Measurements from ENCODE around the gene RRP9.

RRP9 gene

DNA sequence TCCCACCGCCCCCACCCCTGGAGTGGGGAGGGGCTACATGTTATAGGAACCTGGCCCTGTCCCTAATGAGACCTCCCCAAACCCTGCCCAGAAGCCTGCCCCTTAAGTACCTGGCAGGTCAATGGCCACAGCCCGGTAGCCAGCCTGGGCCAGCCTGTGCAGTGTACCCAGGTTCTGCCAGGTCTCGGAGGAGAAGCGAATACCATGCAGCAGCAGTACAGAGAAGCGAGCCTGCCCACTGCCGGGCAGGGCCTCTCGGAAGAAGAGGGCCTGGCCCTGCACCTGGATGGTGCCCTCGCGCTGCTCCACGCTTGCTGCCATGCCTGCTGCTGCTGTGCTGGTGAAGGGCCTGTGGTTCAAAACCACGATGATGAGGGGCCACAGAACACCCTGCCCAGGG lies 29.6 kb upstream of the RRP9 start:
- no peak overlapping the region for H3K4me3 ChIP-seq (ENCODE audit: low read depth, low read length)

DNA sequence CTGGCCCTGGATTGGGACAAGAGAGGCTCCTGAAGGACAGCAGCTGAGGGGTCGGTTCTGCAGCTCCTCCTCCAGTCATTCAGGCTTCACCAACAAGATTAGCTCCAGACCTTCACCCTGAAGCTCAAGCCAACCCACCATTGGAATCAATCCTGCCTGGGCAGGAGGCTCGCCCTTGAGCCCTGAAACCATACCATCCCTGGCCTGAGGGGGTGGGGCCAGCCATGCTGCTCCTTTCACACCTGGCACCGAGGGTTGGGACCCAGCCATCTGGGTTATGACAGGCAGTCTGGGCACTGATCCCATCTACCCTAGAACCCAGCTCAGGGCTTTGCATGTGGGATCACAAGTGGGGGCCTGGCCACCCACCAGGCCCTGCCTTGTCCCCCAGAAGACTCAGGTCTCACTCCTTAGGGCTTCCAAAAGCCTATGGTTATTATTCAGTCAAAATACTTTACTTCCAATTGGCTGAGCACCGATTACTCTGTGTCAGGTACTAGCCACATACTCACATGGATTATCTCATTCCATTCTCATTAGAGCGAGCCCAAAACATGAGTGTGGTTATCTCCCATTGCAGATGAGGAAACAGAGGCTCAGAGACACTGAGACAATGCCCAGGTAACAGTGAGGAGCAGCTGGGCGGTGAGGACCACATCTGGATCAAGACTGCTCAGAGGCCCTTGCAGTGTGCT lies 29.0 kb upstream of the RRP9 start:
- H3K4me3 ChIP-seq (ENCODE audit: low read depth, low read length) = no peak overlapping the region

DNA sequence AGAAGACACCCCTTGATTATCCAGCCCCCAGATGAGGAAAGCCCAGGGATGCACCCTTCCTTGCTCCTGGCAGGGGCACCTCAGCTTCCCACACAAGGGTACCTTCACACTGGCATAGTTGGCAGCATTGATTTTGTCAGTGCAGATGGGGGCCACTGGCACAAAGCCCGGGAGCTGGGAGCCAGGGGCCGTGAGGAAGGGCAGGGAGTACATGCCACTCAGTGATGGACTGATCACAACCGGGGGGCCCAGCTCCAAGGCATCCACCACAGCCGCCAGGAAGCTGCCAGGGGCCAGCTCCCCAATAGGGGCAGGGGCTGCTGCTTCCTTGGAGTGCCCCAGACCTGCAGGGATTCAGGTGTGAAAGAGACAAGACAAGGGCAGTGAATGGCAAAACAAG lies 28.1 kb upstream of the RRP9 start:
- H3K4me3 ChIP-seq (ENCODE audit: low read depth, low read length) = no peak overlapping the region

DNA sequence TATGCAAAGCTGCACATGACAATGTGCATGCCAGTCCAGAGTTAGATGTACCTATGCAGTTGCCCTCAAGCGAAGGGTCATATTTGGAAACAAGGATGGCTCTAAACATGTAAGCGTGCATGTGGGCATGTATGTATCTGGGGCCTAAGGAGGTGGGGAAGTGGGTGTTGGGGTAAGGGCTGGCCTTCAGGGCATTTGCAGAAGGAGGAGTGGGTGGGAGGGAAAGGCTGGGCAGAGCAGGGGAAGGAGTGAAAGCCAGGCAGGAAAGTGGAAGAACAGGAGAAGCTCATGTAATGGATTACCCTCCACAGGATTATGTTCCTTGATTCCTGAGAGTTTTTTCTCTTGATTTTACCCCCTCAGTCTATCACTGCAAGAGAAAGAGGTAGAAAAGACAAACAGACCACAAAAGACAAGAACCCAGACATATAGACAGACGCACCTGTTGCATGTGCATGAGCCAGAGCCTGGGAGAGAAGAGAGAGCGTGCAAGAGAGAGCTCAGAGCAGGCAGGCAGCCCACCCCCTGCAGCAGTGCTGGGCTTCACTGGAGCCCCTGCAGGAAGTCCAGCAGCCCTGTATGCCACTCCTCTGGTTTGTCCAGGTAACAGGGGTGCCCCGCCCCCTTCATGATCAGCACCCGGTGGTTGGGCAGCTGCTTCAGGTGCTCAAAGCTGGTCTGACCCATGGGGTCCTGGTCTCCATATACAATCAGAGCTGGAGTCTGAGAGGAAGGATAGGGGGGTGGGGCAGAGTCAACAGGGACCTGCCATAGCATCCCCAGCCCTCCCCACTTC lies 27.4 kb upstream of the RRP9 start:
- no peak overlapping the region for H3K4me3 ChIP-seq (ENCODE audit: low read depth, low read length)

DNA sequence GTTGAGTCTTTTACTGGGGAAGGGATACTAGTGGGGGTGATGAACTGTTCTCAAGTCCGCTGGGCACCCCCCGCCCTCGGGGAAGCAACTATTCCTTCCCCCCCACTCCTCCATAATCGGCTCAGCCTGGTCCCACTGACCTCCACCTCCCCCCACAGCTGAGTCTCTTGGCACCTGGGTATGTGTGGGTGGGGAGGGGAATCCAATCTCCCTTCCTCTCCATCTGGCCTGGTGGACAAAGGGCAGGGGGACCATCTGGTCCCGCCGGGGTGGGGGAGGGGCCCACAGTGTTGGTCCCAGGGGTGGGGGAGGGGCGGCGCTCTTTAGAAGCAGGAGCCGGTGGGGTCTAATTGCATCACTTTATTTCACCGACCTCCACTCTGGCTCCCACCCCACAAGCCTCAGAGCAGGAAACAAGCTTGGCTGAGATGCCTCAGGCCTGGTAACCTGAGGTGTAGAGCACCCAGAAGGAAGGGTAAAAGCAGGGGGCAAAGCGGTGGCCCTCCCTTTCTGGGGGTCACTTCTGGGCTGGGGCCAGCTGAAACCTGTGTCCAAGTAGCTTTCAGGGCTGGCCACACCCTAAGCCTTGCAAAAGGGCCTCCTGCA lies 26.6 kb upstream of the RRP9 start:
- peak overlapping the region; percentile 56 for H3K4me3 ChIP-seq (ENCODE audit: low read depth, low read length)

DNA sequence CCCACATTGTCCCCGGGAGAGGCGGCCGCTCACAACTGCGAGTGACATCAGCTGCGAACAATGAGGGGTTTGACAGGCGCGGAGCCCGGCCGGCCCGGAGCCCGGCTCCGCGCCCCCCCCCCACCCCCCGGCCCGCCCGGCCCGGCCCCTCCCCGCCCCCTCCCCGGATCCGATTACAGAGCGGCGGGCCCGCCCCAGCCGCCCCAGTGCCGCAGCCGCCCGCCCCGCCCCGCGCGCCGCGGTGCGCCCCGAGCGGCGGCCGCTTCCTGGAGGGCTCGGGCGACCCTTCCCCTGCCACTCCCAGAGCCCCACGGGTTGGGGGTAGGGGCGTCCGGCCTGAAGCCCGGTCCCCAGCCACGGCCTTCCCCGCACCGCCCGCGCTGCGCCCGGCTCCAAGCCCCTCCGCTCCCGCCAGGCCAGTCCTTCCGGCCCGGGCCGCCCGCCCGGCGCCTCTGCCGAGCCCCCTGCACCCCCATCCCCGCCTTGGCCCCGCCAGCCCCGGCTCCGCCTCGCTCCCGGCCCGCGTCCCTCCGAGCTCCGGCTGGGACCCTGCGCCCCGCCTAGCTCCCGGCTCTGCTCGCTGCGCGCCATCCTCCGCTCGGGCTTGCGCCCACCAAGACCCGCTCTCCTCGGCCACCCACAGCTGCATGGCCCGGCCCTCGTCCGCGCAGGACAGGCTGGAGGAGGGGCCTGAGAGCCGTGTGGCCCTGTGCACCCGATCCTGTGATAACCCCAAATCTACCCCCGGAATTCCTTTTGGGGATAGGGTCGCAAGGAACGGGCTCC lies 25.9 kb upstream of the RRP9 start, which contains the start of gene PCBP4:
TSS of gene PCBP4 (minus strand) at position 71 of the 786 bp plus-strand sequence. CDS start 6,214 bp downstream, outside the sequence.
- H3K4me3 ChIP-seq (ENCODE audit: low read depth, low read length) = peak within 1 kb of the TSS; percentile 56

DNA sequence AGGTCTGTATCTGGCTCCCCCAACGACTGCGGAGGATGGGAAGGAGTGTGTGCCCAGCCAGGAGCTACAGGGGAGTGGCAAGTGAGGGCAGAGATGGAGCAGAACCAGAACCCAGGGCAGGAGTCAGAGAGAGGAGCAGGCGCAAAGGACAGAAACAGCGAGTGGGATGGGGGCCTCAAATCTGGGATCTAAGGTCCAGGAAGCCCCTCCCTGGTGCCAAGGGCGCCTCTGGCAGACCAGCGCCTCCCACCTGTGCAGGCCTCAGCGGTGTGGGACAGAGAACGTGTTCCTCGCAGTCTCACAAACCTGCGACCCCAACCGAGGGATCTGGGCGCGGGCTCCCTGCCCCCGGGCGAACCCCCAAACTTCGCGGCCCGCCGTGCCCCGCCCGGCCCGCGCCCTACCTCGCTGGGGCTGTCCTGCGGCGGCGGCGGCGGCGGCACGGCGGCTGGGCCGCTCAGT lies 25.2 kb upstream of the RRP9 start:
- peak overlapping the region; percentile 28 for H3K4me3 ChIP-seq (ENCODE audit: low read depth, low read length)

DNA sequence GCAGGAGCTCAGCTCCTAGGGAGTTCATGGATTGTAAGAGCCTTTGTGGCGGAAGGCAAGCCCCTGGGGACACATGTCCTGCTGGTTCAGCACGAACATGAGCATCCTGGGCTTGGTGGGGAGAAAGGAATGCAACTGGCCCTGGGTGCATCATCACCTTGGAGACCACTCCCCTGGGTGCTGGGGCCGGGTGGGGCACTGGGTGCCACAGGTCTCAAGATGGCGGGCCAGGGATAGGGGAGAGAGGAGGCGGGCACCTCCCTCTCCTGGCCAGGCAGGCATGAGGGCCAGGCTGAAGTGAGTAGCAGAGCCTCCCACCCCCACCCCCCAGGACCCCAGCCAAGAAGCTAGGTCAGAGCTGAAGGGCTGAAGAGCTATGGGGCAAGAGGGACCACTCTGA lies 24.8 kb upstream of the RRP9 start:
- H3K4me3 ChIP-seq (ENCODE audit: low read depth, low read length) = no peak overlapping the region

DNA sequence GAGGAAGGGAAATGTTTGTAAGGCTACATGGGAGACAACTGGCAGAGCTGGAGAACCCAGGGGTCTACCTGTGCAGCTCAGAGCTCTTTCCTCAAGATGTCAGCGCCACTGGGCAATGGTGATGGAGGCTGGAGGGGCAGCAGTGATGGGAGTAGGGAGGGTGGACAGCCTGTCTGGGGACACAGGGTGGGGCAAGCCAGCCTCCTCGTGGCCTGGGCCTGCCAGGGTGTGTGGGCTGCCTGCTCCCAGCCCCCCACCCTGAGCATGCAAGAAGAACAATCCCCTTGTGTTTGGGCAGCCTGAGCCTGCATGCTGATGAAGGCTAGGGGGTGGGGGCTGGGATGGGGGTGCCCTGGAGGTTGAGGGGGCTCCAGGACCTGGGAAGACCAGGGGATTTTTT lies 24.3 kb upstream of the RRP9 start:
- H3K4me3 ChIP-seq (ENCODE audit: low read depth, low read length) = no peak overlapping the region

DNA sequence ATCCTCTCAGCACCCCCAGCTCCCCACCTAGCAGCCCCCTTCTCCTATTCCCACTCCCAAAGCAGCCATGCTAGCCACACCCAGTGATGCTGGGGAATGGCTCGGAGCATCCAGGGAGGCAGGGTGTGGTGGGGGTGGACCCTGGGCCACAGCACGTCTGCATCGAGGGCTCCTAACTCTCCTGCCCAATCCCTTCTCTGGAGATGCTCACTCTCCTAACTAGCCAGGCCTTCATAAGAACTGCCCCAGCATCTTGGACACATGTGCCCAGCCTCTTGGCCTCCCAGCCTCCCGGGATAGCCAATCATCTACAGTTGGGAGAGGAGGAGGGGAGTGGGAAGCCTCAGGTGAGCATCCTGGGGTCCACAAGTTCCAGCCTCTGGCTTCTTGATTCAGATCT lies 22.8 kb upstream of the RRP9 start:
- no peak overlapping the region for H3K4me3 ChIP-seq (ENCODE audit: low read depth, low read length)

DNA sequence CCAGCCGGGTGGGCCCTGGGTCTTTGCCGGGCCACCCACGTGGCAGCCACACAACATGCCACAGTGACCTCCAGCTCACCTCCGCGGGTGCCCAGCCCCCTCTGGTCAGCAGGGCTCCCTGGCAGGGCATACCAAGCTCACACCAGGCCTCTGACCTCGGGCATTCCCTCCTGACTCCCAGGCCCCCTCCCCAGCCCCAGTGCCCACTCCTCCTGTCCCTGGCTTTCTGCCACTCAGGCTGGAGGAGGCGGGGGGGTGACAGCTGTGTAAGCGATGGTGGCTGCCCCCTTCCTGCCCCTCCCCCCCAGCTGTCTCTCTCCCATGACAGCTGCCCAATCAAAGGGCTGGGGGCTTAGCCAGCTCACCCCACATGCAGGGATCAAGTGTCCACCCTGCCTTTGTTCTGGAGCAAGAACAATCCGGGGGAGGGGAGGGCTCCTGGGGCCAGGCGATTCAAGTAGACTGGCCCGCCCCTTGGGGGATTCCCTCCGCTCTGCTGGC lies 22.3 kb upstream of the RRP9 start:
- H3K4me3 ChIP-seq (ENCODE audit: low read depth, low read length) = no peak overlapping the region

DNA sequence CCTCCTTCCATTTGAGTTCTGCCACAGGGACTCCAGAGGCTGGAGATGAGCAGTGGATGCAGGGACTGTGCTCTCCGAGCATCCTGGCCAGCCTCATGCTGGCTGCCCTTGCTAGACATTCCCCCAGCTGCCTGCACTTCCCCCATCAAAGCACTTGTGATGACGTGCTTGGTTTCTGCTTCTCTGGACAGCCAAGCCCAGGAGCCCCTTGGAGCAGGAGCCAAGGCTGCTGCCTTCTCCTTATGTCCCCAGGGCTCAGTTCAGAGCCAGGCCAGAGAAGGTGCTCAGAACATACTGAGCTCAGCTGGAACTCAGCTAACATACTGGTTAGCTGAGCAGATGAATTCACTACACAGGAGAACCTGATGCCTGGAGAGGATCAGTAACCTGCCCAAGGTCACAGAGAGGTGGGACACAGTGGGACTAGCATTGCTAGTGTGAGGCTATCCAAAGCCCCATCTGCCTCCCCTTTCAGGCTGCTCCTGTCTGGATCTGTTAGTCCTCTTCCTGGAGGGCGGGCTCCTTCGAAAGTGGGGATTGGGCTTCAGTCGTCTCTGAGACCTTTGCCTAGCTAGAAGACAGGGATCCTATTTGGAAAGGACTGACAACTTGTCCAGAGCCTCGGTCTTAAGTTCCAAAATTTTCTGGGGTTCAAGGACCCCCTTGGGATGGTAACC lies 21.3 kb upstream of the RRP9 start:
- H3K4me3 ChIP-seq (ENCODE audit: low read depth, low read length) = no peak overlapping the region

DNA sequence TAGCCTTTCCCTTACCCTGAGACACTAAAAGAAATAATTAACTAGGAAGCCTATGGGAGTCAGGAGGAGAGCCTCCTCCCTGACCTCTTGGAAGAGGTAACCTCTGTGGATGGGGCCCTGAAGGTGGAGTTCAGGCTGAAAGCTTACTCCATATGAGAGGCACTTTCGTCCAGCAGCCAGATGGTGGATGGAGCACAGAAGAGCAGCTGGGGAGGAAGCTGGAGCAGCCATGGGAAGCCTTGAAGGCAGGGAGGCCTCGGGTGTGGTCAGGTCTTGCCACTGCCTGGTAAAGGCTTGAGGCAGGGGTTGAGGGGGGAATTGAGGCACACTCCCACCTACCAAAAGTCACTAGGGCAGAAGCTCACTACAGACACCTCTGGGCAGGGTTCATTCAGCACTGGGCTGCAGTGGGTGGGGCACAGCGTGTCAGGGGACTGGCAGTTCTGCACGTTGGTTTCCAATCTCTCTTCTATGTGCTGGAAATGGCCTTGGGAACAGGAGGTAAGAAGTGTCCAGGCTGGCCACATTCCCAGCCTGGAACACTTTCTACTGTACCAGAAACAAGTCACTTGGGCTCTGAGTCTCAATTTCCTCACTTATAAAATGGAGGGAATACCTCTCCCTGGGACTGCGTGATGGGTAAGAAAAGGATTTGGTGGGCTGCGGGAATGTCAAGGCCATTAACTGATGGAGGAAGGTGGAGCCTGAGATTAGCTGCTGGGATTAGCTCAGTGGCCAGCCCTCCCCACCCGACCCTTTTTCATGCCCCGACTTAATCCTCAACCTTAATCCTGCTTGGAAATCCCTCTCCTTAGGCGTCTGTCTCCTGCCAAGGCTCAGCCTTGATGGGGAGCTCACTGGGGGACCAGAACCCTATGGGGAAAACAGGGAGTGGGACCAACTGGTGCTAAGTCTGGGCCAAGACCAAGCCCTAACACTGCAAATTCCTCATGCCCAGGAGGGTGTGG lies 20.2 kb upstream of the RRP9 start:
- H3K4me3 ChIP-seq (ENCODE audit: low read depth, low read length) = no peak overlapping the region

DNA sequence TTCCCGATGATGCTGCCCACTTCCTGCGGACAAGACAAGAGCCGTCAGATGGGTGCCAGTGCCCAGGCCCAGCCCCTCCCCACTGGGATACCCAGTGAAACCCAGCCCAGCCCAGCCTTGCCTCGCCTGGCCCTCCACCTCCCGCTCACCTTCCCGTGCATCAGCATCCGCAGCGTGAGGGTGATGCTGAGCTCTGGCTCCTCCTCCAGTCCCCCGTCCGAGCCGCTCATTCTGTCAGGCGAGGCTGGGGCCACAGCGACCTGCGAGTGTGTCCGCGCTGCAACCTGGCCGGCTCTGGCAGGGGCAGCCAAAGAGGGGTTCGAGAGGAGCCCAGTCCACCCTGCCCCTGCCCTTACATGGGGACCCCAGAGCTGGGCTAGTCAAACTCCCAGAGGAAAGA lies 19.3 kb upstream of the RRP9 start:
- no peak overlapping the region for H3K4me3 ChIP-seq (ENCODE audit: low read depth, low read length)

DNA sequence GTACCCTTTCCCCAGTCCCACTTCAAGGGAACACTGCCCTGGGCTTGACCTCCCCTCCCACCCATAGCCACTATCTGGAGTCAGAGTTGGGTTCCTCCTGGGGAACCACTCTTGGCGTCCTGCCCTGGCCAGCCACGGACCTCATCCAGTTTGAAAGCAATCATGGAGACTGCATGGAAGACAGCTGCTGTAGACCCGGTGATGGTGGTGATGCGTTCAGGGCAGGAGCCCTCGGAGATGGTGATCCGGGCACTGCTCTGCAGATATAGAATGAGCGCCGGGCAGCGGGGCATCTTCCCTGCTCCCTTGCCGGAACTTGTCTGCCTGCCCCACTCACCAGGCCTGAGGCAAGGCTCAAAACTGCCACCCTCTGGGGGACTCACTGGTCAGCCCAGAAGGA lies 18.7 kb upstream of the RRP9 start:
- no peak overlapping the region for H3K4me3 ChIP-seq (ENCODE audit: low read depth, low read length)

DNA sequence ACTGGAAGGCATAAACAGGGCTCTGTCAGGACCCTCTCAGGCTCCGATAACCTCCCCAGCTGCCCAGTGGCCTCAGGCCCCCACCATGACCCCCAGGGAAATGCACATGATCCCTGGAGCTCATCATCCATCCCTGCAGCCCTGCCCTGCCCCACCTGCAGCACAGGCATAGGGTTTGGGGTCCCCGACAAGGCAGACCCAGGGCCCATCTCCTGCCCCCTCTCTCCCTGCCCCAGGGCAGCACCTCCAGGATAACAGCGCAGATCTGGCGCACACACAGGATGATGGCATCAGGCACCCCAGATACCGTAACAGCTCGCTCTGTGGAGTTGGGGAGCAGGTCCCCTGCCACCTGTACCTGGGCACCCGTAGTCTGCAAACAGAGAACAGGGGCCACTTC lies 17.9 kb upstream of the RRP9 start:
- H3K4me3 ChIP-seq (ENCODE audit: low read depth, low read length) = no peak overlapping the region

DNA sequence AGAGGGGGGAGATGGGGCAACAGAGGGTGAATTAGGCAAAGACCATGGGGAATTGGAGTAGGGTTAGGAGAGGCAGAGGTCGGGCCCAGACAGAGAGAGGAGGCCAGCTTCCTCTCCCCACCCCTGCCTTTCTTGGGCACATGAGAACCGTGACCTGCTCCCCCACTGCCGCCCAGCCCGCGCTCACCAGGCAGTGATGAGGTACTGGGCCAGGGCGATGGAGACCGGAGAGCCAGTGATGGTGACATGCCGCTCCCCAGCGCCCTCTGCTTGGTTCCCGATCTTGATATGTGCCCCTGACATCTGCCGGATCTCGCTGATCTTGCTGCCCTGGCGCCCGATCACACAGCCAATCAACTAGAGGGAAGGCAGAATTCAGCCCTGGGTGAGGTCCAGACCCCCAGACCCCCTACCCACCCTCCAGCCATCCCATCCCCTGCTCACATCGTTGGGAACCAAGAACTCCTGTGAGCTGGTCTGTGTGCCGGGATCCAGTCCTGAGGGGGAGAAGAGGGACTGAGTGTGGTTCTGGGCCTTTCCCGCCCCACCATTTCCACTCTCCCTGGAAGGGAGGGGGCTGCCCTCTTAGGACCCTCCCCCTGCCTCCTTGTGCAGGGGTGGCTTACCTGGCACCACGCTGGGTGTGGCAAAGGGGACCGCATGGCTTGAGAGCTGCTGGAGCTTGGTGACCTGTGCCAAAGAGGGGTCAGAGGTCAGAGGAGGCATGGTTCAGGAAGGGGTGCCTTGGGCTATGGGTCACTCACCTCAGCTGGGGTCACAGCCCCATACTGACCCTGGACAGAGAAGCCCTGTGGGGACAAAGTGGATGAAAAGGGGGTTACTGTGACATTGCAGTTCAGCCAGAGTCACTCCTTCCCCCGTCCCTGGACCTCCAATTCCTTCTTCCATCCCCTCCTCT lies 17.2 kb upstream of the RRP9 start:
- H3K4me3 ChIP-seq (ENCODE audit: low read depth, low read length) = no peak overlapping the region

DNA sequence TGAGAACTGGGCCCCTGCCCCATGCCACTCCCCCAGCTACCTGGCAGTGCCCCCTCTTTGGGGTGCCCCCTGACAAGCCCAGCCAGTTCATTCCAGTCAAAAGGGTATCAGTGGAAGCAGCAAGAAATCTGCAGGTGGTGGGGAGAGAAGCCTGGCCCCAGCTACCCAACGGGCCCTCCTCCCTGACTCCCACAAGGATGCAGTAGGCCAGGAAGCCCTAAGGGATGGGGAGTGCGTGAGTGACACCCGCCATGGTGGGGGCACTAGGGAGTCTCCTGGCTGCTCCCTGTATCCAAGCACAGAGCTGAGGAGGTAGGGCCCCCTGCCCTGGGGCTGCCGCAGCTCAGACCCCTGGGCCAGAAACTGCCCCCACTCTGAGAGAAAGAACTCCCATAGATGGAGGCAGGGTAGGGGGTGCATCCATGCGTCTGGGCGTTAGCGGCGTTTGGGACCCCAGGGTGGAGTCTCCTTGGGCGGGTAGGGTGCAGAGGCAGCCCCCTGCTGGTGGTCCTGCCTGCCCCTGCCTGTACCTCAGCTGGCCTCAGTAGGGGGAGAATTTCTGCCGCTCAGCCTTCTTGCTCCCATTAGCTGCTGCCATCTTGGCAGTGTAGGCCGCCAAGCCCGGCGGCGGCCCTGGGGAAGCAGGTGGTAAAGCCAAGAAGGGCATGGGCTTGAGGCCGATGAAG lies 16.0 kb upstream of the RRP9 start:
- H3K4me3 ChIP-seq (ENCODE audit: low read depth, low read length) = no peak overlapping the region

Measured in iPS-11a (cell line).